ENCODE measurements around the gene P4HA2.

DNA sequence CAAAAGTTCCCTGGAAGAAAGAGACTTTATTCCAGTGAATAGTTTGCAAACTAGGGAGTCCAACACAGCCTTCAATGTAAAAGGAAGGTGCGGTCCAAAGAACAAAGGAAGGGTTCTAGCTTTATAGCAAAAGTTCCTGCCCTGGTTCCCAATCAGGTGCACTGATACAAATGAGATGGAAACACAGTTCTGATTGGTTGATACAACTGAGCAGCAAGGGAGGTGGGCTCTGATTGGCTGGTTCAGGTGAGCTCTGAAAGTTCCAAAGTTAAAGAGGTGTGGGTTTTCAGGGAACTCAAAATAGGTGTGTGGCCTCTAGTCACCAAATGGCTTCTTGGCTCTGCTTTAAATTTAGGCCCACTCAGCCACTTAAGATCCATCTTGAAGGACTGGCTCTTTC is 43.1 kb downstream of the P4HA2 start:
- no peak for TF ChIP-seq EP300 (IDR thresholded peaks at IDR 0.05)
- TF ChIP-seq, protein P1, sequence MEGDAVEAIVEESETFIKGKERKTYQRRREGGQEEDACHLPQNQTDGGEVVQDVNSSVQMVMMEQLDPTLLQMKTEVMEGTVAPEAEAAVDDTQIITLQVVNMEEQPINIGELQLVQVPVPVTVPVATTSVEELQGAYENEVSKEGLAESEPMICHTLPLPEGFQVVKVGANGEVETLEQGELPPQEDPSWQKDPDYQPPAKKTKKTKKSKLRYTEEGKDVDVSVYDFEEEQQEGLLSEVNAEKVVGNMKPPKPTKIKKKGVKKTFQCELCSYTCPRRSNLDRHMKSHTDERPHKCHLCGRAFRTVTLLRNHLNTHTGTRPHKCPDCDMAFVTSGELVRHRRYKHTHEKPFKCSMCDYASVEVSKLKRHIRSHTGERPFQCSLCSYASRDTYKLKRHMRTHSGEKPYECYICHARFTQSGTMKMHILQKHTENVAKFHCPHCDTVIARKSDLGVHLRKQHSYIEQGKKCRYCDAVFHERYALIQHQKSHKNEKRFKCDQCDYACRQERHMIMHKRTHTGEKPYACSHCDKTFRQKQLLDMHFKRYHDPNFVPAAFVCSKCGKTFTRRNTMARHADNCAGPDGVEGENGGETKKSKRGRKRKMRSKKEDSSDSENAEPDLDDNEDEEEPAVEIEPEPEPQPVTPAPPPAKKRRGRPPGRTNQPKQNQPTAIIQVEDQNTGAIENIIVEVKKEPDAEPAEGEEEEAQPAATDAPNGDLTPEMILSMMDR (IDR thresholded peaks at IDR 0.05), result no peak
- TF ChIP-seq POLR2A (IDR thresholded peaks at IDR 0.05), result no peak
